Parathyroid adenoma (tissue), 2 donors: ENCODE measurements around the gene PAWR.

ENCODE experiments used
- H2AFZ ChIP-seq: fragments of 300-600 bp; sonication (generic); one replicate; pipeline ENCODE4 v1.7.0; 2017; ENCODE audit warnings: antibody characterized with exemption, mild to moderate bottlenecking
- H3K27ac ChIP-seq: fragments of 300-600 bp; sonication (generic); one replicate; pipeline ENCODE4 v1.7.0; 2017
- H3K27me3 ChIP-seq: fragments of 300-600 bp; sonication (generic); one replicate; pipeline ENCODE4 v1.7.0; 2017; ENCODE audit warnings: low read length; ENCODE audit not compliant: control insufficient read depth, insufficient read depth
- H3K36me3 ChIP-seq: fragments of 300-600 bp; sonication (generic); one replicate; pipeline ENCODE4 v1.7.0; 2017; ENCODE audit warnings: low read length; ENCODE audit not compliant: control insufficient read depth, insufficient read depth
- H3K4me1 ChIP-seq: fragments of 300-600 bp; sonication (generic); one replicate; pipeline ENCODE4 v1.7.0; 2017; ENCODE audit warnings: control low read depth
- H3K4me2 ChIP-seq: fragments of 300-600 bp; sonication (generic); one replicate; pipeline ENCODE4 v1.7.0; 2017; ENCODE audit warnings: low read length
- H3K4me3 ChIP-seq: fragments of 300-600 bp; sonication (generic); one replicate; pipeline ENCODE4 v1.7.0; 2017; ENCODE audit warnings: low read depth, low read length
- H3K79me2 ChIP-seq: fragments of 300-600 bp; sonication (generic); one replicate; pipeline ENCODE4 v1.7.0; 2017; ENCODE audit warnings: control low read depth
- H3K9ac ChIP-seq: fragments of 300-600 bp; sonication (generic); one replicate; pipeline ENCODE4 v1.7.0; 2017; ENCODE audit warnings: mild to moderate bottlenecking
- H3K9me3 ChIP-seq: fragments of 300-600 bp; sonication (generic); one replicate; pipeline ENCODE4 v1.7.0; 2017; ENCODE audit warnings: low read length; ENCODE audit not compliant: control insufficient read depth
- TF ChIP-seq, protein P1 (sequence below): fragments of 300-600 bp; sonication (generic); IDR thresholded peaks from one replicate; pipeline ENCODE4 v1.7.0; 2017; ENCODE audit warnings: antibody characterized with exemption, mild to moderate bottlenecking
- donor health status: primary hyperparathyroidism.

Gene PAWR

DNA sequence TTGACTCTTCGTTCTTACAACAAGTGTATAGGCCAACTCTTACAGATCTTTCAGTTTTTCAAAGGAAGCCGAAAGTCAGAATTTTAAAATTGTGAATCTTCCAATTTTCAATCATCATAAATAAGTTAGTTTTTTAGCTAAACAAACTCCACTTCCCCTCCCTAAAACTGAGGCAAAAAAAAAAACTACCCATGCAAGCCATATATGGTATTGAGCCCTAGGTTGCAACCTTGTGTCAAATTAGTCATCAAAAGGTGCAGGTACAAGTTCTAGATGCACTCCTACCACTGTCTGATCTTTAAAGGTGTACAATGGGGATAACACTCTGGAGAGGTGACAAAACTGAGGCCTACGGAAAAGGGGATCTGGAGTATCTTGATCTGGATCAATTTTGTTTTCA, 97.9 kb downstream of the PAWR start:
- no peak overlapping the region for H3K4me2 ChIP-seq
- H3K4me3 ChIP-seq: no peak overlapping the region
- no peak overlapping the region for H3K27ac ChIP-seq
- H3K79me2 ChIP-seq: no peaks in the 10 kb centered on the region
- no peaks in the 10 kb centered on the region for H3K9me3 ChIP-seq
- no peaks in the 10 kb centered on the region for H3K27me3 ChIP-seq
- TF ChIP-seq, protein P1, sequence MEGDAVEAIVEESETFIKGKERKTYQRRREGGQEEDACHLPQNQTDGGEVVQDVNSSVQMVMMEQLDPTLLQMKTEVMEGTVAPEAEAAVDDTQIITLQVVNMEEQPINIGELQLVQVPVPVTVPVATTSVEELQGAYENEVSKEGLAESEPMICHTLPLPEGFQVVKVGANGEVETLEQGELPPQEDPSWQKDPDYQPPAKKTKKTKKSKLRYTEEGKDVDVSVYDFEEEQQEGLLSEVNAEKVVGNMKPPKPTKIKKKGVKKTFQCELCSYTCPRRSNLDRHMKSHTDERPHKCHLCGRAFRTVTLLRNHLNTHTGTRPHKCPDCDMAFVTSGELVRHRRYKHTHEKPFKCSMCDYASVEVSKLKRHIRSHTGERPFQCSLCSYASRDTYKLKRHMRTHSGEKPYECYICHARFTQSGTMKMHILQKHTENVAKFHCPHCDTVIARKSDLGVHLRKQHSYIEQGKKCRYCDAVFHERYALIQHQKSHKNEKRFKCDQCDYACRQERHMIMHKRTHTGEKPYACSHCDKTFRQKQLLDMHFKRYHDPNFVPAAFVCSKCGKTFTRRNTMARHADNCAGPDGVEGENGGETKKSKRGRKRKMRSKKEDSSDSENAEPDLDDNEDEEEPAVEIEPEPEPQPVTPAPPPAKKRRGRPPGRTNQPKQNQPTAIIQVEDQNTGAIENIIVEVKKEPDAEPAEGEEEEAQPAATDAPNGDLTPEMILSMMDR: no peak
- no peaks in the 10 kb centered on the region for H3K36me3 ChIP-seq
- no peak overlapping the region for H2AFZ ChIP-seq
- no peaks in the 10 kb centered on the region for H3K4me1 ChIP-seq
- no peak overlapping the region for H3K9ac ChIP-seq

DNA sequence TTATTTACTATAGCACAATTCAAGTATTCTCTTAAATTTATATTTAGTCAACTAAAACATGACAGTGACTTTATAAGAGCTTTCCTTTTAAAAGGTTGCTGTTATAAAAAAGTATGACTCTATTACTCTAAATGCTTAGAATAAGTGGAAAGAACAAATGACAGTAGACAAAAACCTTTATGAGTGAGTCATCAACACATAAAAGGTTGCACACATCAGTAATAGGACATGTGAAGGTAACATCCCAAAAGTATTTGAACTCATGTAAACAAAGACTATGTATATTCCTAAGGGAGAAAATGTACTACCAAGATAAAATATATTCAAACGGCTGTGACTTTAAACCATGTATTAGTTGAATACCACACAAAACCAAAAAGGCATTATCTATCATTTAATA, 98.8 kb downstream of the PAWR start:
- Histone ChIP-seq H3K4me2 (no peak overlapping the region), H3K4me1 (no peaks in the 10 kb centered on the region), H3K4me3 (no peak overlapping the region), H3K27me3 (no peaks in the 10 kb centered on the region), H3K9ac (no peak overlapping the region), H2AFZ (no peak overlapping the region), H3K9me3 (no peaks in the 10 kb centered on the region), H3K27ac (no peak overlapping the region), H3K79me2 (no peaks in the 10 kb centered on the region), H3K36me3 (no peaks in the 10 kb centered on the region)
- TF ChIP-seq, protein P1: no peak

DNA sequence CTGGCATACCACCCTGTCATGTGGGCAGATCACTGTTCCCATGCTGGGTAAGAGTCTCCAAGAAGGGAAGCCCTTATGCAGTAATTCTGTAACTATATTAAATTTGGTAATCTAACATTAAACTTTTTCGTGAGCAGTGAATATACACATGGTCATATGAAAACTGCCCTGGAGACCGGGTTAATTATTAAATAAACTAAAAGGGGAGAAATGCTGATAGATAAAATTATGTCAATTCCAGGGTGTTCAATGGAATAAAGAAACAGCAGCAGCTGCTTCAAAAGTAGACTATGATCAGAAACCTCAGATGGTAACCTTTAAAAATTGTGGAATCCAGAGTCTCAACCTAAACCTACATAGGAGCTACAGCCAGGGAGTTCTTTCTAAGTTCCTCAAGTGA, 100.0 kb downstream of the PAWR start:
- Histone ChIP-seq H3K27me3 (no peaks in the 10 kb centered on the region), H3K27ac (no peak overlapping the region), H3K9ac (no peak overlapping the region), H3K9me3 (no peaks in the 10 kb centered on the region), H3K4me2 (no peak overlapping the region), H3K36me3 (no peaks in the 10 kb centered on the region), H3K4me1 (no peaks in the 10 kb centered on the region), H3K4me3 (no peak overlapping the region), H3K79me2 (no peaks in the 10 kb centered on the region), H2AFZ (no peak overlapping the region)
- TF ChIP-seq, protein P1: no peak

DNA sequence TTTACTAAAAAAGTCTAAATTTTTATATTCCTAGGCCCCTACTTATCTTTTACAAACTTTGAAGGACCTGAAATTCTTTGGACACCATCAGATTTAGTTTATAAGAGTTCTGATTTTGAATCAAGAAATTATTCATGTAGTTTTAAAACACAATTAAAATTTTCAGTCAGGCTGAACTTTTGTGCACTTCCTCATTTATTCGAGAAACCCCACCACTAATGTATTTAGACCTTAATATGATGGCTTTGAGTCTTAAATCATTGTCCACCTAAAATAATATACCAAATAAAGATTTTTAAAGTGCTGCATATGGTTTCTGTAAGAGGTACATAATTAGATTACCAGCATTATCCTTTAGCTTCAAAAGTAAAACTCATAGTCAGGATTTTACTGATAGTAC, 103.4 kb downstream of the PAWR start:
- Histone ChIP-seq H3K4me3 (no peak overlapping the region), H3K4me1 (no peaks in the 10 kb centered on the region)
- TF ChIP-seq, protein P1: no peak

DNA sequence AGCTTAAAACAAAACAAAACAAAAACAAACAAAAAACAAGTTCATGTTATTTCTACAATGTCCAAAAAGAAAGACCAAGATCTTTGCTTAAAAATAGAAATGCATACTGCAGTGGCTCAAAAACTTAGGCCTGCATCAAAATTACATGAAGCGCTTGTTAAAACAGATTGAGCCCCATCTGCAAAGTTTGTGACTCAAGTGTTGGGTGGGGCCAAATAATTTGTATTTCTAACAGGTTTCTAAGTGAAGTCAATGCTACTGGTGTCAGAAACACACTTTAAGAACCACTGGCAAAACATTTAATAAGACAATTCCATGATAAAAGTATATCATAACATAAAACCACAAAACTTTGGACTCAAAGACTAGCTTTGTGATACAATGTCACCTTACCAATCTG, 105.6 kb downstream of the PAWR start:
- Histone ChIP-seq H3K4me1 (no peaks in the 10 kb centered on the region), H3K27ac (no peak overlapping the region), H3K9ac (no peak overlapping the region), H3K4me3 (no peak overlapping the region), H3K79me2 (no peaks in the 10 kb centered on the region), H3K4me2 (no peak overlapping the region), H3K27me3 (no peaks in the 10 kb centered on the region), H2AFZ (no peak overlapping the region), H3K9me3 (no peaks in the 10 kb centered on the region), H3K36me3 (no peaks in the 10 kb centered on the region)
- TF ChIP-seq, protein P1: no peak

More for the DNA sequence above, 103.4 kb downstream of the PAWR start:
- H2AFZ ChIP-seq: no peak overlapping the region
- H3K4me2 ChIP-seq: no peak overlapping the region
- H3K36me3 ChIP-seq: no peaks in the 10 kb centered on the region
- no peaks in the 10 kb centered on the region for H3K9me3 ChIP-seq
- no peak overlapping the region for H3K27ac ChIP-seq
- no peaks in the 10 kb centered on the region for H3K27me3 ChIP-seq
- H3K9ac ChIP-seq: no peak overlapping the region
- H3K79me2 ChIP-seq: no peaks in the 10 kb centered on the region
